Natural killer cell (primary cell): ENCODE results near the gene DLK2. TPM values are rescaled to one million over a fixed set of nuclear protein-coding genes. Genes with fewer than 3 reads are reported as not detected.

Experiments used
- ATAC-seq, 3 donors: fragments of 150-1000 bp in 2 of 3; fragments of 200-7000 bp in 1 of 3; cut with Tn5 transposase; 1 replicate in 1 of 3; 2 replicates in 2 of 3; pipeline ENCODE4 v1.10.0; 2021; ENCODE audit warnings: mild to moderate bottlenecking in 2 of 3, moderate library complexity in 2 of 3
- DNase-seq, 2 donors: peaks; one replicate each; pipeline versions ENCODE4 v3.0.0 to v3.0.0-alpha.2; 2013 to 2021; ENCODE audit warnings: mixed read lengths in 1 of 2
- H3K27ac ChIP-seq: one replicate; pipeline ENCODE4 v1.5.1; 2013; ENCODE audit warnings: mild to moderate bottlenecking, low read length
- H3K27me3 ChIP-seq: one replicate; pipeline ENCODE4 v1.6.1; 2013; ENCODE audit warnings: low read length; ENCODE audit not compliant: control insufficient read depth, insufficient read depth
- H3K36me3 ChIP-seq: one replicate; pipeline ENCODE4 v1.6.1; 2013; ENCODE audit warnings: low read length; ENCODE audit not compliant: control insufficient read depth, insufficient read depth
- H3K4me1 ChIP-seq: one replicate; pipeline ENCODE4 v1.6.1; 2013; ENCODE audit warnings: low read length; ENCODE audit not compliant: control insufficient read depth, insufficient read depth
- H3K4me3 ChIP-seq: one replicate; pipeline ENCODE4 v1.5.1; 2013; ENCODE audit warnings: low read length
- H3K9me3 ChIP-seq: one replicate; pipeline ENCODE4 v1.6.1; 2013; ENCODE audit warnings: low read length; ENCODE audit not compliant: control insufficient read depth, insufficient read depth
- H3K27ac Mint-ChIP-seq, 2 donors: one replicate each; pipeline ENCODE4 v1.8.0; 2022; ENCODE audit warnings: mild to moderate bottlenecking in 2 of 2, mixed read lengths in 2 of 2, moderate library complexity in 1 of 2
- H3K27me3 Mint-ChIP-seq, 2 donors: one replicate each; pipeline ENCODE4 v1.8.0; 2022; ENCODE audit warnings: low read depth in 2 of 2, mixed read lengths in 2 of 2
- H3K36me3 Mint-ChIP-seq: one replicate; pipeline ENCODE4 v1.8.0; 2022; ENCODE audit warnings: mixed read lengths
- H3K4me1 Mint-ChIP-seq, 2 donors: one replicate each; pipeline ENCODE4 v1.8.0; 2022; ENCODE audit warnings: mixed read lengths in 2 of 2
- H3K4me3 Mint-ChIP-seq: one replicate; pipeline ENCODE4 v1.8.0; 2022; ENCODE audit warnings: mild to moderate bottlenecking, moderate library complexity, mixed read lengths
- H3K9me3 Mint-ChIP-seq, 2 donors: one replicate each; pipeline ENCODE4 v1.8.0; 2022; ENCODE audit warnings: mixed read lengths in 2 of 2
- CTCF ChIP-seq: fragments of 200-600 bp; IDR thresholded peaks from one replicate; pipeline ENCODE4 v1.8.0; 2022; ENCODE audit warnings: antibody characterized with exemption
- WGBS: methylation state at CpG from one replicate; pipeline ENCODE4 v1.1.7; 2013; ENCODE audit warnings: missing lambda C conversion rate; ENCODE audit not compliant: insufficient coverage; 5-methylcytosine and 5-hydroxymethylcytosine counted together
- intact Hi-C: fragments of 100-400 bp; cut with micrococcal nuclease; formaldehyde crosslinking; loops from one replicate; pipeline ENCODE4 v1.14.2; 2022
- total RNA-seq, 4 donors: library from RNA; stranded (reverse); fragments of 120-200 nt in 1 of 4; gene quantifications; one replicate each; pipeline versions ENCODE4 v1.2.3 to v1.2.4, GENCODE V29; 2013 to 2022

DLK2 gene
- total RNA-seq, 3 donors from 2014 or later (not counting 1 experiment from before 2014, with no cell fraction given): not detected

DNA sequence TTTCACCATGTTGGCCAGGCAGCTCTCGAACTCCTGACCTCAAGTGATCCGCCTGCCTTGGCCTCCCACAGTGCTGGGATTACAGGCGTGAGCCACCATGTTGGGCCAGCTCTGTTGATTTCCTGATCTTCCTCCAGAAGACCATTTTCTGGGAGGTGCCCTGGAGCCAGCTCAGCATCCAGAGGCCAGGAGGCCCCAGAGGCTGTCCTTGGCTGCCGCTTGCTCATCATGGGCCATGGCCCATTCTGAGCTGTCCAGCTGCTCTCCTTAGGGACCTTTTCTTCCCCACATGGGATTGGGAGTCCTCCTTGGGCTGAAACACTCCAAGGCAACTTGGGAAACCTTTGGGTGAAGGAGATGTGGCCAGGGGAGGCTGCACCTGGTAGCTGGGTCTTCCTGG, 39.4 kb upstream of the DLK2 start:
- intact Hi-C loops: no loop called here
- TF ChIP-seq CTCF: no peak
- H3K9me3 Mint-ChIP-seq: no peaks in the 10 kb centered on the region
- Histone ChIP-seq H3K4me3 (no peak overlapping the region), H3K36me3 (peaks cover 14% of the 10 kb centered on the region), H3K27ac (no peak overlapping the region), H3K27me3 (no peaks in the 10 kb centered on the region), H3K4me1 (peaks cover 19% of the 10 kb centered on the region), H3K9me3 (no peaks in the 10 kb centered on the region)
- DNase-seq (no peak), ATAC-seq (no peak)
- H3K36me3 Mint-ChIP-seq: no peaks in the 10 kb centered on the region
- H3K4me3 Mint-ChIP-seq: peak overlapping the region; percentile 69
- peaks cover 20 to 24% of the 10 kb centered on the region in 2 donors for H3K4me1 Mint-ChIP-seq
- WGBS: 97% methylated on average over 4 of the region's 4 CpGs
- peak overlapping the region; percentile 48 to 80 for H3K27ac Mint-ChIP-seq
- H3K27me3 Mint-ChIP-seq: no peaks in the 10 kb centered on the region

- no peak for ATAC-seq
- WGBS: 96% methylated on average over 5 of the region's 6 CpGs
- no peak for TF ChIP-seq CTCF
- Histone ChIP-seq H3K27me3 (no peaks in the 10 kb centered on the region), H3K4me1 (peaks cover 19% of the 10 kb centered on the region), H3K4me3 (no peak overlapping the region), H3K9me3 (no peaks in the 10 kb centered on the region), H3K27ac (no peak overlapping the region), H3K36me3 (peaks cover 9% of the 10 kb centered on the region)
- Mint-ChIP-seq H3K9me3 (no peaks in the 10 kb centered on the region), H3K4me1 (peaks cover 20 to 25% of the 10 kb centered on the region in 2 donors), H3K27ac (peak overlapping the region in 1 of 2 donors; percentile 47), H3K27me3 (no peaks in the 10 kb centered on the region), H3K4me3 (no peak overlapping the region), H3K36me3 (no peaks in the 10 kb centered on the region)
- DNase-seq: no peak
- intact Hi-C loops: no loop called here
These were observed 39.0 kb upstream of the DLK2 start for GRCh38 chr6:43494321-43494720.

DNA sequence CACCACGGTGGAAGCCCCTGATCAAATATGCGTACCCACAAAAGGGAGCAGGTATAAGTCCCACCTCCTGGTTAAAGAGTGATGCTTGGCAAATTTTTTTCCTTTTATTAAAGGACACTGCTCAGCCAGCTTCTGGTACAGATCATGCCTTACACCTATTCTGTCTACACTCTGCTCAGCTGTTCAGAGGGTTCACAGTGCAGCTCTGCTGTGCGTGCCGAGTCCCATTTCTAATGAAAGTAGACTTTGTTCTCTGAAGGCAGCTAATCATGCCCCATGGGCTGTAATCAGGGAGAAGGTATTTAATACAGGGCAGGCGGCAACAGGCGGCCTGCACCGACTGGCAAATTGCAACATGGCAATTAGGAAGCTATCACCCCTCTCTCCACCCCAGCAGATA, 38.5 kb upstream of the DLK2 start:
- no peaks in the 10 kb centered on the region for H3K36me3 Mint-ChIP-seq
- peak overlapping the region in 1 of 2 donors; percentile 47 for H3K27ac Mint-ChIP-seq
- DNase-seq (no peak), ATAC-seq (no peak)
- no peaks in the 10 kb centered on the region for H3K9me3 ChIP-seq
- no peak overlapping the region for H3K27ac ChIP-seq
- peaks cover 20 to 29% of the 10 kb centered on the region in 2 donors for H3K4me1 Mint-ChIP-seq
- TF ChIP-seq CTCF: no peak
- no peaks in the 10 kb centered on the region for H3K9me3 Mint-ChIP-seq
- no peaks in the 10 kb centered on the region for H3K27me3 ChIP-seq
- peaks cover 4% of the 10 kb centered on the region for H3K36me3 ChIP-seq
- no peak overlapping the region for H3K4me3 ChIP-seq
- no peaks in the 10 kb centered on the region for H3K27me3 Mint-ChIP-seq
- intact Hi-C loops: no loop called here
- H3K4me3 Mint-ChIP-seq: peak overlapping the region; percentile 31
- peaks cover 19% of the 10 kb centered on the region for H3K4me1 ChIP-seq
- 100% methylated on average over 4 of the region's 7 CpGs for WGBS

GRCh38 chr6:43493230-43493629, 37.9 kb upstream of the DLK2 start:
- ATAC-seq (no peak), DNase-seq (no peak)
- Histone ChIP-seq H3K9me3 (no peaks in the 10 kb centered on the region), H3K4me1 (peaks cover 19% of the 10 kb centered on the region), H3K36me3 (no peaks in the 10 kb centered on the region), H3K27me3 (no peaks in the 10 kb centered on the region), H3K4me3 (no peak overlapping the region), H3K27ac (no peak overlapping the region)
- Mint-ChIP-seq H3K4me3 (no peak overlapping the region), H3K4me1 (peaks cover 20 to 29% of the 10 kb centered on the region in 2 donors), H3K9me3 (no peaks in the 10 kb centered on the region), H3K27ac (peak overlapping the region; percentile 1 to 7), H3K36me3 (no peaks in the 10 kb centered on the region), H3K27me3 (no peaks in the 10 kb centered on the region)
- intact Hi-C loops: no loop called here
- WGBS: 92% methylated on average over 2 of the region's 2 CpGs
- no peak for TF ChIP-seq CTCF
